HUDEP-2 (cell line): ENCODE results near the gene DDC.

Experiments
- DNase-seq, 76 experiments: peaks; one replicate each; lab custom pipeline; 2025; ENCODE audit not compliant: unreplicated experiment in 76 of 76; lab: John Stamatoyannopoulos, UW

DDC gene, protein sequence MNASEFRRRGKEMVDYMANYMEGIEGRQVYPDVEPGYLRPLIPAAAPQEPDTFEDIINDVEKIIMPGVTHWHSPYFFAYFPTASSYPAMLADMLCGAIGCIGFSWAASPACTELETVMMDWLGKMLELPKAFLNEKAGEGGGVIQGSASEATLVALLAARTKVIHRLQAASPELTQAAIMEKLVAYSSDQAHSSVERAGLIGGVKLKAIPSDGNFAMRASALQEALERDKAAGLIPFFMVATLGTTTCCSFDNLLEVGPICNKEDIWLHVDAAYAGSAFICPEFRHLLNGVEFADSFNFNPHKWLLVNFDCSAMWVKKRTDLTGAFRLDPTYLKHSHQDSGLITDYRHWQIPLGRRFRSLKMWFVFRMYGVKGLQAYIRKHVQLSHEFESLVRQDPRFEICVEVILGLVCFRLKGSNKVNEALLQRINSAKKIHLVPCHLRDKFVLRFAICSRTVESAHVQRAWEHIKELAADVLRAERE

GRCh38 chr7:50564640-50565558, at the start of gene DDC:
Gene DDC (minus strand): TSS chr7:50565405. CDS start chr7:50544085, 21,320 bp downstream.
- DNase-seq: no peak

GRCh38 chr7:50613473-50613872, 48.3 kb upstream of the DDC start:
- no peak for DNase-seq

GRCh38 chr7:50612704-50613103, 47.5 kb upstream of the DDC start:
- DNase-seq: no peak

- no peak for DNase-seq
Measured at GRCh38 chr7:50610521-50611277, 45.5 kb upstream of the DDC start.

GRCh38 chr7:50608196-50608906, 43.1 kb upstream of the DDC start:
- no peak for DNase-seq

- DNase-seq: no peak
Measured at GRCh38 chr7:50607524-50608125, 42.4 kb upstream of the DDC start.

DNA sequence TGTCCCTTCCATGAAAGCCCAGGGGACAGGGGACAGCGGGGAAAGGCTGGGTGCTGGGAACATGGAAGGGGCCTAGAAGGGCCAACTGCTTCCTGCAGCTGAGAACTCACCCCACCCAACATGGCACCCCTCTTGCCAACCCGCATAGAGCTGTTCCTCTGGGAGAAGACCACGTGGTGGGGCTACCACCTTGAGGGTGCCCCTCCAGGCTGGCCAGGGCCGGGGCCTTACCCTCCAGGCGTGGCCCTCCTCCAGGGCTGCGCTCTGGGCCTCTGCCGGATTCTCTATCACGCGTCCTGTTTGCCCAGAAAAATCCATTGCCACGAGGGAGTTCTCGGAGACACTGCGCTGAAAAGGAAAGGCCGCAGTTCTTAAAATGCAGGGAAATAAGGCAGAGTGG, 39.9 kb upstream of the DDC start:
- DNase-seq: no peak

GRCh38 chr7:50603287-50603686, 38.1 kb upstream of the DDC start:
- no peak for DNase-seq

GRCh38 chr7:50599385-50599784, 34.2 kb upstream of the DDC start:
- DNase-seq: no peak

- no peak for DNase-seq
Measured at GRCh38 chr7:50598460-50599343, 33.5 kb upstream of the DDC start.

- no peak for DNase-seq
Measured at GRCh38 chr7:50596484-50596883, 31.3 kb upstream of the DDC start.

- peak in 15 of 76 experiments; percentile 1 to 52 (median 8) for DNase-seq
Measured at GRCh38 chr7:50595491-50596102, 30.4 kb upstream of the DDC start.

DNA sequence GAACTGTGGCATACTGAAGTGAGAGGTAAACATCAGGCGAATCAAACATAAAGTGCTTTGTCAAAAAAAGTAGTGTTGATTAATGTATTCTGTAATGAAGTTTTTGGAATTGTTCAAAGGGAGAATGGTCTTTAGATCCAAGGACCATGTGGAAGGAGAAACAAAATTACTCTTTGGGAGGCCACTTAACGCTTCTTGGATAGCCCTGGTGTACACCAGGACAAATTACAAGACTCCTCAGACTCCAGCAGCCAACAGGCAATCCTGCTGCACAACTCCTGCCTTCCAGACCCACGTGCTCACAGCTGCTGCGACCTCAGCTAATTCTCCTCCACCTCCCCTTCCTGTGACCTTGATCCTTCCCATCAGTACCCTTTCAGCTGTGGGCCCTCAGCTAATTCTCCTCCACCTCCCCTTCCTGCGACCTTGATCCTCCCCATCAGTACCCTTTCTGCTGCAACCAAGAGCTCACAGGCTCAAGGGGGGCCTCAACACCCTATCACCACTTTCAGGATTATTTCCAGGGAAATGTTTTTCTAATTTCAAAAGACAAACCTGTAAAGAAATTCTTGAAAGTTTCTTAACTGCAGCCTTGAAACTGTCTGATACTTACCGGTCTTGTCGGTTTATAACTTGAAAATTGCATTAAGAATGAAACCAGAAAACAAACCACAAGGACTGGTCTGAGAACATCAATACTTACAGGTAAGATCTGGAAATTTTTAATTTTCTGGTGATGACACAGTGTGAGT, 29.7 kb upstream of the DDC start:
- no peak for DNase-seq

- no peak for DNase-seq
Measured at GRCh38 chr7:50594136-50594535, 28.9 kb upstream of the DDC start.

GRCh38 chr7:50592940-50593339, 27.7 kb upstream of the DDC start:
- no peak for DNase-seq

- no peak for DNase-seq
Measured at GRCh38 chr7:50591480-50592438, 26.6 kb upstream of the DDC start.

DNA sequence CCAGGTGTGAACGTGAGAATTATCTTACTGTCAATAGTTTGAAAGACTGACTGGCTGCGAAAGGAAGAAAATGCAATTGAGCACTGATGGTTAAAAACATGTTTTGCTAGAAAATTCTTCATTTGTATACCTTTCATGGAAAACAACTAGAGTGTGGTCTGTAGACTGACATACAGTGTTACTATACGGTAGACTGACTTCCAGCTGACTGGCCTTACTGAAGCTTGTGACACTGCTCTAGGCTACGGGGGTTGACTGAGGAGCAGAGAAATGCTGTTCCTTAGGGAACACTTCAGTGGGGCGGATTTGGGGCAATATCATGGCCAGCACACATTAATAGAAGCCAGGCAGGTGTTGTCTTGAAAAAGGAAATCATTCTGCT, 25.9 kb upstream of the DDC start:
- no peak for DNase-seq
